GM04504 (cell line): ENCODE results near the gene CCDC107.

Experiments
- DNase-seq: peaks from one replicate; pipeline ENCODE4 v3.0.0-alpha.2; 2012; ENCODE audit warnings: low read depth

Gene CCDC107

GRCh38 chr9:35702696-35703095 is 44.6 kb downstream of the CCDC107 start:
- DNase-seq = no peak

- DNase-seq = no peak
Measured at GRCh38 chr9:35703906-35704672, 46.0 kb downstream of the CCDC107 start.

- DNase-seq = no peak
Measured at GRCh38 chr9:35705372-35705771, 47.3 kb downstream of the CCDC107 start.

- no peak for DNase-seq
Measured at GRCh38 chr9:35705836-35706430, 47.8 kb downstream of the CCDC107 start.

GRCh38 chr9:35706951-35707350 is 48.9 kb downstream of the CCDC107 start:
- DNase-seq = no peak

- no peak for DNase-seq
Measured at GRCh38 chr9:35708146-35708545, 50.1 kb downstream of the CCDC107 start.

GRCh38 chr9:35710818-35711500 is 52.9 kb downstream of the CCDC107 start:
- DNase-seq = no peak
